ENCODE measurements around the gene CYP2J2. TPM values are rescaled to one million over a fixed set of nuclear protein-coding genes. Genes with fewer than 3 reads are reported as not detected.

CYP2J2 gene
- total RNA-seq, 1 donor from 2014 or later = 1.0 TPM

Other genes starting within 250 kb of the CYP2J2 start
- 51.2 and 56.1 TPM in 2 replicates for gene HOOK1, start 111.8 kb downstream of the CYP2J2 start, total RNA-seq
- gene C1orf87, start 147.0 kb upstream of the CYP2J2 start, total RNA-seq = not detected in 2 replicates